Measurements from ENCODE around the gene GTF3C2. TPM values are rescaled to one million over a fixed set of nuclear protein-coding genes. Genes with fewer than 3 reads are reported as not detected.
A peak's percentile ranks its signal among the peaks of the same experiment; 100 is the strongest.

The GTF3C2 gene
- polyA plus RNA-seq, 1 donor = 51.9 TPM

- Histone ChIP-seq H3K4me3 (ENCODE audit: low read length) (no peak overlapping the region), H3K9me3 (ENCODE audit: control insufficient read depth, low read depth, low read length) (no peaks in the 10 kb centered on the region), H3K4me1 (ENCODE audit: control insufficient read depth, insufficient read depth, low read length) (peaks cover 18% of the 10 kb centered on the region), H3K27ac (ENCODE audit: low read length) (no peak overlapping the region), H3K36me3 (ENCODE audit: control insufficient read depth, insufficient read depth, low read length) (peaks cover 61% of the 10 kb centered on the region), H3K27me3 (ENCODE audit: control insufficient read depth, insufficient read depth, low read length) (no peaks in the 10 kb centered on the region)
- WGBS (ENCODE audit: insufficient coverage, low lambda C conversion rate) = no CpG with 5 or more reads among the region's 6 CpGs
- DNase-seq = no peak
Observed at GRCh38 chr2:27372937-27373336, 16.4 kb upstream of the GTF3C2 start.

DNA sequence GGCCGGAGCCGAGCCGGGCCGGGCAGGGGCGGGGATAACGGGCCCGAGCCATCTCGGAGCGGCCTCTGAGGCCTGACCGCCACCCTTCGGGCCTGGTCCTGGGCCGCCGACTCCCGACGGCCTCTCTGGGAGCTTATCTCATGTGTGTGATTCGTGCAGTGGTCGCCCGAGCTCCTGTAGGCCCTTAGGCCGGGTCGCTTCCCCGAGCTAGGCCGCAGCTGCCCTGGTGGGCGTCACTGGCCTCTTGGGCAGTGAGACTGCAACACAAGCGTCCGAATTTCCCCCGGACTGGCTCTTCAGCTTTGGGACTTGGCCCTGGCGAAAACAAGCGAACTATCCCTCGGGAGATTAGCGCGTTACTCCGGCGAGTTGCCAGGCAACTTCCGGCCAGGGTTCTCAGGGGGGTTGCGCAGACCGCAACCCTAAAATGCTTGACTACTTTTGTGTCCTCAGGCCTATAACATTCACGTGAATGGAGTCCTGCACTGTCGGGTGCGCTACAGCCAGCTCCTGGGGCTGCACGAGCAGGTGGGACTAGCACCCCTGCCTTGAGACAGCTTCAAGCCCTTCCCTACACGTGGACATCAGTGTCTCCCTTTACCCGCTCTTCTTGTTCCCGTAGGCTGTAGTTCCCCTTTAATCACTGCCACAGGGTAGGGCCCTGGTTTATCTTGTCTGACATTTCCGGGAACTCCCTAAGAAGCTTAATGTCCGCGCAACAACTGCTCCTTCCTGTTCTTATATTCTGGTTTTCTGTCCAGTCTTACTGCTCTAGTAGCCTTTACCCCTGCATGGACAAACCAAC lies 14.5 kb upstream of the GTF3C2 start:
- Histone ChIP-seq H3K9me3 (ENCODE audit: control insufficient read depth, low read depth, low read length) (no peaks in the 10 kb centered on the region), H3K27ac (ENCODE audit: low read length) (peak overlapping the region; percentile 56), H3K27me3 (ENCODE audit: control insufficient read depth, insufficient read depth, low read length) (no peaks in the 10 kb centered on the region), H3K4me1 (ENCODE audit: control insufficient read depth, insufficient read depth, low read length) (peaks cover 18% of the 10 kb centered on the region), H3K4me3 (ENCODE audit: low read length) (peak overlapping the region; percentile 91), H3K36me3 (ENCODE audit: control insufficient read depth, insufficient read depth, low read length) (peaks cover 61% of the 10 kb centered on the region)
- no CpG with 5 or more reads among the region's 46 CpGs for WGBS (ENCODE audit: insufficient coverage, low lambda C conversion rate)
- DNase-seq = peak; percentile 43 to 66

- Histone ChIP-seq H3K36me3 (ENCODE audit: control insufficient read depth, insufficient read depth, low read length) (peaks cover 61% of the 10 kb centered on the region), H3K4me1 (ENCODE audit: control insufficient read depth, insufficient read depth, low read length) (peaks cover 18% of the 10 kb centered on the region), H3K4me3 (ENCODE audit: low read length) (peak within 1 kb of the TSS; percentile 91), H3K27ac (ENCODE audit: low read length) (peak within 1 kb of the TSS; percentile 91), H3K27me3 (ENCODE audit: control insufficient read depth, insufficient read depth, low read length) (no peaks in the 10 kb centered on the region), H3K9me3 (ENCODE audit: control insufficient read depth, low read depth, low read length) (no peaks in the 10 kb centered on the region)
- no CpG with 5 or more reads among the region's 85 CpGs for WGBS (ENCODE audit: insufficient coverage, low lambda C conversion rate)
- DNase-seq = peak; percentile 99 to 100
Observed at GRCh38 chr2:27370026-27370815, 13.7 kb upstream of the GTF3C2 start, which contains the start of the genes EIF2B4 and SNX17. TSS of gene EIF2B4 (minus strand) at chr2:27370338. CDS start at chr2:27370314, 24 bp downstream. TSS of gene SNX17 (plus strand) at chr2:27370616. CDS start at chr2:27370744, 128 bp downstream.

DNA sequence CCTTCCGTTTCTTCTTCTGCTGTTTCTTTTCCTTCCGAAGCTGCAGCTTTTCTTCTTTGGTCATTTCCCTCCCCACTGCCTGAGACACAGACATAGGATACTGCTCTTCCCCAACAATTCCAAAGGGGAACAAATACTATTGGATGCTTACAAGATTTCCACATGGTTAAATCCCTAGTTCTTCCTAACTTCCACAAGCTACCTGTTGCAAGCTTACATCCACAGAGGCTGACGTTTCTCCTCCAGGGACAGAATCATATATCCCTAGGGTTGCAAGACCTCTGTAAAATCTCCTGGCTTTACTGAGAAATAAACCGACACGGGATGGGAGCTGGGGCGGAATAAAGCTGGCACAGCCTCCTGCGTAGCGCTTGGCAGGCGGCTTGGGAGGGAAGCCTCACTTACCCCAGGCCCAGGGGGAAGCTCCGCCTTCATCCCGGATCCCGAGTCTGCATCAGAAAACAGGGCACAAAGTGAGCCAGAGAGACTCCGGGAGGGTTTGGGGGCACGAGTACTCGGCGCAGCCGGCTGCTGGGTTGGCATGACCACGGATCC lies 13.0 kb upstream of the GTF3C2 start:
- DNase-seq = no peak
- Histone ChIP-seq H3K9me3 (ENCODE audit: control insufficient read depth, low read depth, low read length) (no peaks in the 10 kb centered on the region), H3K27me3 (ENCODE audit: control insufficient read depth, insufficient read depth, low read length) (no peaks in the 10 kb centered on the region), H3K4me3 (ENCODE audit: low read length) (peak overlapping the region; percentile 91), H3K4me1 (ENCODE audit: control insufficient read depth, insufficient read depth, low read length) (peaks cover 18% of the 10 kb centered on the region), H3K27ac (ENCODE audit: low read length) (peak overlapping the region; percentile 91), H3K36me3 (ENCODE audit: control insufficient read depth, insufficient read depth, low read length) (peaks cover 57% of the 10 kb centered on the region)
- WGBS (ENCODE audit: insufficient coverage, low lambda C conversion rate) = no CpG with 5 or more reads among the region's 18 CpGs

- H3K36me3 ChIP-seq (ENCODE audit: control insufficient read depth, insufficient read depth, low read length) = peaks cover 52% of the 10 kb centered on the region
Observed at GRCh38 chr2:27363933-27364332, 7.4 kb upstream of the GTF3C2 start.

DNA sequence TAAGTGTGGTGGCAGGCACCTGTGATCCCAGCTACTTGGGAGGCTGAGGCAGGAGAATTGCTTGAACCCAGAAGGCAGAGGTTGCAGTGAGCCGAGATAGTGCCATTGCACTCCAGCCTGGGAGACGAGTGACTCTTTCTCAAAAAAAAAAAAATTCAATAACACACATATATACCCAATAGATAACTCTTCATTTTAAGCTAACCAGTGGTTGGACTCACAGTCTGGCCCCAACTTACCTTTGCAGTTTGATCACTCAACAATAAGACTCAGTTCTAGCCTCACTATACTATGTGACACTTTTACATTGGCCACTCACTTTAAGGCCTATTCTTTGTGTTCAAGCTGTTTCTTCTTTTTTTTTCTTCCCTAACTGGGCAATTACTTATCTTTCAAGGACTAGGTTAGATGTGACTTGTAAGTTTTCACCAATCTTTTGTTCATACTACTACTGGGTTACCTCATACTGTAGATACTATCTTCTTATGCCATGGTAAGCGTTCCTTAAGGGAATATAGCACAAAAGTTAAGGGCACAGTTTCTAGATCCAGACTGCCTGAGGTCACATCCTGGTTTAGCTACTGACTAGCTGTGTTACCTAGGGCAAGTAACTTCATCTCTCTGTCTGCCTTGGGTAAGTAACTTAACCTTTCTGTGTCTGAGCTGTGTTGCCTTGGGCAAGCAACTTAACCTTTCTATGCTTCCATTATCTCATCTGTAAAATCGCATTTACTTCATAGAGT lies 6.3 kb upstream of the GTF3C2 start:
- Histone ChIP-seq H3K27me3 (ENCODE audit: control insufficient read depth, insufficient read depth, low read length) (no peaks in the 10 kb centered on the region), H3K36me3 (ENCODE audit: control insufficient read depth, insufficient read depth, low read length) (peaks cover 44% of the 10 kb centered on the region), H3K9me3 (ENCODE audit: control insufficient read depth, low read depth, low read length) (no peaks in the 10 kb centered on the region), H3K4me3 (ENCODE audit: low read length) (no peak overlapping the region), H3K4me1 (ENCODE audit: control insufficient read depth, insufficient read depth, low read length) (peaks cover under 1% of the 10 kb centered on the region), H3K27ac (ENCODE audit: low read length) (no peak overlapping the region)
- no peak for DNase-seq
- WGBS (ENCODE audit: insufficient coverage, low lambda C conversion rate) = 100% methylated on average over 1 of the region's 4 CpGs

More at GRCh38 chr2:27363933-27364332, 7.4 kb upstream of the GTF3C2 start:
- no peak for DNase-seq
- Histone ChIP-seq H3K27me3 (ENCODE audit: control insufficient read depth, insufficient read depth, low read length) (no peaks in the 10 kb centered on the region), H3K4me3 (ENCODE audit: low read length) (no peak overlapping the region), H3K27ac (ENCODE audit: low read length) (no peak overlapping the region), H3K9me3 (ENCODE audit: control insufficient read depth, low read depth, low read length) (no peaks in the 10 kb centered on the region), H3K4me1 (ENCODE audit: control insufficient read depth, insufficient read depth, low read length) (peaks cover 3% of the 10 kb centered on the region)
- no CpG with 5 or more reads among the region's 2 CpGs for WGBS (ENCODE audit: insufficient coverage, low lambda C conversion rate)

DNA sequence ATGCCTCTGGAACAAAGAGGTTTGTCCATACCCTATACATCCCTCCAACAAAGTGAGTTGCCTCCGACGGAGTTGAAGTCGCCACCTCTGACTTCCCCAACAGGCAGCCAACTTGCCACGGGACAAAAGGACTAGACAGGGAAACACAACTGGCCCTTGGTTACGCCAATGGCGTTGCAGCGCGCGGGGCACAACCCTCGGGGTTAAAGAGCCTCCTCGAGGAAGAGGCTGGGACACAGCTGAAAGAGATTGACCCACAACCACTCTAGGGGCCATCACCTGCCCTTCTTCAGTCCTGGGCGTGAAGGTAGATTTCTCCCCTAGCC lies 545 bp downstream of the GTF3C2 start:
- DNase-seq = peak in 1 of 2 donors; percentile 66
- H3K4me1 ChIP-seq (ENCODE audit: control insufficient read depth, insufficient read depth, low read length) = peaks cover 14% of the 10 kb centered on the region
- no peaks in the 10 kb centered on the region for H3K9me3 ChIP-seq (ENCODE audit: control insufficient read depth, low read depth, low read length)
- peak overlapping the region; percentile 92 for H3K27ac ChIP-seq (ENCODE audit: low read length)
- peak overlapping the region; percentile 77 for H3K4me3 ChIP-seq (ENCODE audit: low read length)
- no peaks in the 10 kb centered on the region for H3K36me3 ChIP-seq (ENCODE audit: control insufficient read depth, insufficient read depth, low read length)
- WGBS (ENCODE audit: insufficient coverage, low lambda C conversion rate) = no CpG with 5 or more reads among the region's 12 CpGs
- no peaks in the 10 kb centered on the region for H3K27me3 ChIP-seq (ENCODE audit: control insufficient read depth, insufficient read depth, low read length)

GRCh38 chr2:27354597-27354927 lies 2.0 kb downstream of the GTF3C2 start:
- WGBS (ENCODE audit: insufficient coverage, low lambda C conversion rate) = 97% methylated on average over 6 of the region's 7 CpGs
- Histone ChIP-seq H3K4me1 (ENCODE audit: control insufficient read depth, insufficient read depth, low read length) (peaks cover 14% of the 10 kb centered on the region), H3K27ac (ENCODE audit: low read length) (no peak overlapping the region)

DNA sequence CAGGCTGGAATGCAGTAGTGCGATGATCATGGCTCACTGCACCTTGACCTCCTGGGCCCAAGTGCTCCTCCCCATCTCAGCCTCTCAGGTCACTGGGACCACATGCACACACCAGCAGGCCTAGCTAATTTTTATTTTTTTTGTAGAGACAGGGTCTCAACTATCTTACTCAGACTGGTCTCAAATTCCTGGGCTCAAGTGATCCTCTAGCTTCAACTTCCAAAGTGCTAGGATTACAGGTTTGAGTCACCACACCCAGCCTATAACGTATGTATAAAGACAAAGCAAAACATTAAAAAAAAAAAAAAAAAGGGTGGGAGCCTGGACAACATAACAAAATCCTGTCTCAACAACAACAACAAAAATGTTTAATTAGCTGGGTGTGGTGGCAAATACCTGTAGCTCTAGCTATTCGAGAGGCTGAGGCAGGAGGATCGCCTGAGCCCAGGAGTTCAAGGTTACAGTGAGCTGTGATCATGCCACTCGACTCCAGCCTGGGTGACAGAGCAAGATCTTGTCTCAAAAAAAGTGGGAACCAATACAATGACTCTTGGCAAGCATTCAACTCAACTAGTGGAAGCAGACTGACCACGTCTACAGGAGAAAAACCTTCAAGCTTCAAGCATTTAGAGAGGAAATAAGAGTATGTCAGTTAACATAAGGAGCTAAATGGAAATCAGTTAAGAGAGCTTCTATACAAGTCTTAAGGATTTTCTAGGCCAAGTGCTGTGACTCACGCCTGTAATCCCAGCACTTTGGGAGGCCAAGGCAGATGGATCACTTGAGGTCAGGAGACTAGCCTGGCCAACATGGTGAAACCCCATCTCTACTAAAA lies 2.6 kb downstream of the GTF3C2 start:
- Histone ChIP-seq H3K27me3 (ENCODE audit: control insufficient read depth, insufficient read depth, low read length) (no peaks in the 10 kb centered on the region), H3K36me3 (ENCODE audit: control insufficient read depth, insufficient read depth, low read length) (peaks cover 2% of the 10 kb centered on the region), H3K4me3 (ENCODE audit: low read length) (no peak overlapping the region), H3K9me3 (ENCODE audit: control insufficient read depth, low read depth, low read length) (no peaks in the 10 kb centered on the region), H3K27ac (ENCODE audit: low read length) (no peak overlapping the region), H3K4me1 (ENCODE audit: control insufficient read depth, insufficient read depth, low read length) (peaks cover 14% of the 10 kb centered on the region)
- DNase-seq = peak in 1 of 2 donors; percentile 53
- WGBS (ENCODE audit: insufficient coverage, low lambda C conversion rate) = 94% methylated on average over 2 of the region's 7 CpGs

More at GRCh38 chr2:27354597-27354927, 2.0 kb downstream of the GTF3C2 start:
- Histone ChIP-seq H3K27me3 (ENCODE audit: control insufficient read depth, insufficient read depth, low read length) (no peaks in the 10 kb centered on the region), H3K4me3 (ENCODE audit: low read length) (no peak overlapping the region), H3K36me3 (ENCODE audit: control insufficient read depth, insufficient read depth, low read length) (peaks cover 2% of the 10 kb centered on the region), H3K9me3 (ENCODE audit: control insufficient read depth, low read depth, low read length) (no peaks in the 10 kb centered on the region)
- no peak for DNase-seq

Measured in large intestine (tissue), 3 donors.